ENCODE data around the gene SOX14. TPM values are rescaled to one million over a fixed set of nuclear protein-coding genes. Genes with fewer than 3 reads are reported as not detected.
A peak's percentile ranks its signal among the peaks of the same experiment; 100 is the strongest.

The SOX14 gene
- total and polyA plus RNA-seq, 2 of the 4 experiments (the other 2 are of a cell fraction): not detected

DNA sequence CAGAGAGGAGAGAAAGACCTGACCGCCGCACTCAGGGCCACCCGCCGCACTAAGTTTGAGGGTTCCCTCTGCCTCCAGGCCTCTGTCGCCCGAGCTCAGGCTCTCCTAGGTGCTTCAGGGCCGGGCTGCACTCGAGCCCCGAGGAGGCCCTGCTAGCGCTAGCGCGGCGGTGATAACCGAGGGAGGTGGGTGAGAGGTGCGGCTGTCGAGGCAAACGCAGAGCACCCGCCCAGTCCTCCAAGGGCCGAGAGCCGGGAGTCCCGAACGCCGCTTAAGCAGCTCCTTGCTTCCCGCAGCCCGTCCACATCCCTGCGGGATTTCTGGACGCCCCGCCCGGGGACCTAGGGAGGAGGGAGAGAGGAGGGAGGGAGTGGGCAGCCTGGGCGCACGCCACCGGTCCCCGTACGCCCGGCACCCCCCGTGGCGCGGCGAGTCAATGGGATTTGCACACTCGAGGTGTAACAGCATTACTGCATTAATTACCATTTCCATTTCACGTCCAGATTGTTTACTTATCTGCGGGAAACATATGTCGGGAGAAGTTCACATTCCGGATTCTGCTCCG, 6.8 kb downstream of the SOX14 start:
- Histone ChIP-seq H4K91ac (ENCODE audit: insufficient read depth, low read depth, low read length) (no peak overlapping the region), H3K18ac (ENCODE audit: low read depth, low read length) (no peak overlapping the region), H3K79me1 (ENCODE audit: low read depth in 1 of 2, low read length in 2 of 2) (no peaks in the 10 kb centered on the region), H3K27me3 (ENCODE audit: control insufficient read depth, insufficient read depth, low read length) (peaks cover 59% of the 10 kb centered on the region), H3K23ac (ENCODE audit: low read depth, low read length) (no peak overlapping the region), H2BK20ac (ENCODE audit: low read depth, low read length) (no peak overlapping the region), H3K4ac (ENCODE audit: low read depth, low read length) (no peak overlapping the region), H3K14ac (replicated peaks; ENCODE audit: low read depth, low read length) (no peak overlapping the region), H3K56ac (ENCODE audit: extremely low read depth, insufficient read depth, low read length) (no peak overlapping the region), H3K4me3 (ENCODE audit: insufficient read depth, low read depth, low read length) (no peak overlapping the region), H4K20me1 (ENCODE audit: insufficient read depth, low read length) (no peaks in the 10 kb centered on the region), H2BK15ac (ENCODE audit: low read depth, low read length) (no peak overlapping the region), H3K9me1 (ENCODE audit: insufficient read depth, low read length) (no peaks in the 10 kb centered on the region), H2BK120ac (ENCODE audit: low read depth, low read length) (no peak overlapping the region), H3K4me2 (ENCODE audit: low read depth, low read length) (0 out of 2 replicates have a peak overlapping the region, but pooled peaks have one; percentile 24), H2AK5ac (ENCODE audit: low read depth, low read length) (no peak overlapping the region), H4K8ac (ENCODE audit: low read depth in 2 of 2, low read length in 2 of 2) (no peak overlapping the region), H2AK9ac (replicated peaks; ENCODE audit: low read depth, low read length, poor library complexity) (no peak overlapping the region), H3K9ac (ENCODE audit: low read depth, low read length) (no peak overlapping the region), H3K9me3 (ENCODE audit: control insufficient read depth, insufficient read depth, low read length) (peaks cover 2% of the 10 kb centered on the region; the same call in 1 of the 2 replicates), H3K27ac (ENCODE audit: insufficient read depth, low read length) (no peak overlapping the region), H4K5ac (ENCODE audit: low read depth, low read length) (no peak overlapping the region), H3K4me1 (ENCODE audit: control insufficient read depth, insufficient read depth, low read length) (no peaks in the 10 kb centered on the region), H3K36me3 (ENCODE audit: control insufficient read depth, insufficient read depth, low read length) (no peaks in the 10 kb centered on the region), H2BK5ac (ENCODE audit: low read depth, low read length, poor library complexity, severe bottlenecking) (no peak overlapping the region), H2AFZ (replicated peaks; ENCODE audit: low read length, poor library complexity) (peak overlapping the region; percentile 13)
- dilution Hi-C loops (cut with HindIII; ENCODE audit: low sequenced_read_pairs, unreplicated experiment): no loop called here
- TF ChIP-seq RAD21 (IDR thresholded peaks at IDR 0.05; ENCODE audit: low read length) (no peak), BHLHE40 (IDR thresholded peaks at IDR 0.05; ENCODE audit: low read depth, low read length) (no peak), FOS (IDR thresholded peaks at IDR 0.05; ENCODE audit: low read depth, low read length) (no peak), MAFK (IDR thresholded peaks at IDR 0.05; ENCODE audit: low read depth, low read length) (no peak), CHD1 (IDR thresholded peaks at IDR 0.05; ENCODE audit: low read depth, low read length) (no peak), SMC3 (IDR thresholded peaks at IDR 0.05; ENCODE audit: low read depth, low read length) (no peak), POLR2A (IDR thresholded peaks at IDR 0.05; ENCODE audit: low read depth, low read length) (no peak), CEBPB (IDR thresholded peaks at IDR 0.05; ENCODE audit: low read depth, low read length) (no peak), MAZ (IDR thresholded peaks at IDR 0.05; ENCODE audit: borderline replicate concordance, low read depth, low read length) (no peak), NFE2L2 (IDR thresholded peaks at IDR 0.05; ENCODE audit: low read depth, low read length) (no peak), MXI1 (IDR thresholded peaks at IDR 0.05; ENCODE audit: borderline replicate concordance, low read depth, low read length) (no peak), RCOR1 (IDR thresholded peaks at IDR 0.05; ENCODE audit: insufficient replicate concordance, low read length) (no peak), RFX5 (IDR thresholded peaks at IDR 0.05; ENCODE audit: low read depth, low read length) (no peak)
- TF ChIP-seq, protein P1, sequence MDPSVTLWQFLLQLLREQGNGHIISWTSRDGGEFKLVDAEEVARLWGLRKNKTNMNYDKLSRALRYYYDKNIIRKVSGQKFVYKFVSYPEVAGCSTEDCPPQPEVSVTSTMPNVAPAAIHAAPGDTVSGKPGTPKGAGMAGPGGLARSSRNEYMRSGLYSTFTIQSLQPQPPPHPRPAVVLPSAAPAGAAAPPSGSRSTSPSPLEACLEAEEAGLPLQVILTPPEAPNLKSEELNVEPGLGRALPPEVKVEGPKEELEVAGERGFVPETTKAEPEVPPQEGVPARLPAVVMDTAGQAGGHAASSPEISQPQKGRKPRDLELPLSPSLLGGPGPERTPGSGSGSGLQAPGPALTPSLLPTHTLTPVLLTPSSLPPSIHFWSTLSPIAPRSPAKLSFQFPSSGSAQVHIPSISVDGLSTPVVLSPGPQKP (IDR thresholded peaks at IDR 0.05; ENCODE audit: borderline replicate concordance, low read depth, low read length): no peak
- TF ChIP-seq, protein P2, sequence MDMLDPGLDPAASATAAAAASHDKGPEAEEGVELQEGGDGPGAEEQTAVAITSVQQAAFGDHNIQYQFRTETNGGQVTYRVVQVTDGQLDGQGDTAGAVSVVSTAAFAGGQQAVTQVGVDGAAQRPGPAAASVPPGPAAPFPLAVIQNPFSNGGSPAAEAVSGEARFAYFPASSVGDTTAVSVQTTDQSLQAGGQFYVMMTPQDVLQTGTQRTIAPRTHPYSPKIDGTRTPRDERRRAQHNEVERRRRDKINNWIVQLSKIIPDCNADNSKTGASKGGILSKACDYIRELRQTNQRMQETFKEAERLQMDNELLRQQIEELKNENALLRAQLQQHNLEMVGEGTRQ (IDR thresholded peaks at IDR 0.05; ENCODE audit: low read depth, low read length): no peak
- TF ChIP-seq, protein P3, sequence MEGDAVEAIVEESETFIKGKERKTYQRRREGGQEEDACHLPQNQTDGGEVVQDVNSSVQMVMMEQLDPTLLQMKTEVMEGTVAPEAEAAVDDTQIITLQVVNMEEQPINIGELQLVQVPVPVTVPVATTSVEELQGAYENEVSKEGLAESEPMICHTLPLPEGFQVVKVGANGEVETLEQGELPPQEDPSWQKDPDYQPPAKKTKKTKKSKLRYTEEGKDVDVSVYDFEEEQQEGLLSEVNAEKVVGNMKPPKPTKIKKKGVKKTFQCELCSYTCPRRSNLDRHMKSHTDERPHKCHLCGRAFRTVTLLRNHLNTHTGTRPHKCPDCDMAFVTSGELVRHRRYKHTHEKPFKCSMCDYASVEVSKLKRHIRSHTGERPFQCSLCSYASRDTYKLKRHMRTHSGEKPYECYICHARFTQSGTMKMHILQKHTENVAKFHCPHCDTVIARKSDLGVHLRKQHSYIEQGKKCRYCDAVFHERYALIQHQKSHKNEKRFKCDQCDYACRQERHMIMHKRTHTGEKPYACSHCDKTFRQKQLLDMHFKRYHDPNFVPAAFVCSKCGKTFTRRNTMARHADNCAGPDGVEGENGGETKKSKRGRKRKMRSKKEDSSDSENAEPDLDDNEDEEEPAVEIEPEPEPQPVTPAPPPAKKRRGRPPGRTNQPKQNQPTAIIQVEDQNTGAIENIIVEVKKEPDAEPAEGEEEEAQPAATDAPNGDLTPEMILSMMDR (conservative IDR thresholded peaks at IDR 0.05; ENCODE audit: low read depth, low read length): no peak
- POLR2A ChIA-PET (ENCODE audit: unreplicated experiment): no interaction called here
- 0% methylated on average over 1 of the region's 45 CpGs; no CpG with 5 or more reads in 1 of the 2 experiments for WGBS, 2 experiments (ENCODE audit: extremely low coverage in 2 of 2, insufficient read length in 1 of 2)
- in situ Hi-C loops (cut with MboI; ENCODE audit: low sequenced_read_pairs): no loop called here
- ATAC-seq (ENCODE audit: low read depth) (peak; percentile 24; the same call in 1 of the 2 replicates), DNase-seq (no peak)
- no TSS peak for BruUV-seq (replicated peaks)
- intact Hi-C loops (cut with micrococcal nuclease): no loop called here
- CTCF ChIA-PET: no interaction called here

All from IMR-90 (cell line).